SK-N-SH (cell line): ENCODE data around the gene KRT40. TPM values are rescaled to one million over a fixed set of nuclear protein-coding genes. Genes with fewer than 3 reads are reported as not detected.

Experiments used
- CTCF ChIA-PET: fragments of 300-600, 350-600 bp; formaldehyde crosslinking; extraction: SDS; loops from one replicate; lab custom pipeline; 2021; lab: Yijun Ruan, JAX
- POLR2A ChIA-PET: fragments of 350-600 bp; sonication (Branson Sonifier 250); formaldehyde crosslinking; extraction: SDS; loops from one replicate; lab custom pipeline; 2020; ENCODE audit warnings: antibody characterized with exemption, inconsistent platforms; lab: Yijun Ruan, JAX
- DNase-seq: peaks from one replicate; pipeline ENCODE4 v3.0.0; 2012
- H2AFZ ChIP-seq: fragments of 200-600 bp; sonication (generic); 2 replicates; pipeline ENCODE4 v1.8.1; 2016; ENCODE audit warnings: antibody characterized with exemption, mild to moderate bottlenecking, low read depth
- H3F3A ChIP-seq: fragments of 200-600 bp; sonication (generic); replicated peaks from 2 replicates; pipeline ENCODE3; 2016; ENCODE audit warnings: antibody characterized with exemption, mild to moderate bottlenecking; ENCODE audit not compliant: insufficient read depth
- H3K27ac ChIP-seq, 2 experiments: fragments of 200-500 bp in 1 of 2; fragments of 200-600 bp in 1 of 2; sonication (Bioruptor generic) in 1 of 2; sonication (generic), shearing (Covaris generic) in 1 of 2; 2 replicates each; pipeline versions ENCODE4 v1.5.1 to v1.6.1; 2014 to 2016; ENCODE audit warnings: low read depth in 2 of 2, inconsistent platforms in 1 of 2, low read length in 1 of 2, mild to moderate bottlenecking in 1 of 2, mixed read lengths in 1 of 2
- H3K27me3 ChIP-seq: fragments of 200-600 bp; sonication (generic), shearing (Covaris generic); 2 replicates; pipeline ENCODE4 v1.6.1; 2016; ENCODE audit warnings: mixed run types; ENCODE audit not compliant: insufficient read depth
- H3K36me3 ChIP-seq, 2 experiments: fragments of 200-500 bp in 1 of 2; fragments of 200-600 bp in 1 of 2; sonication (Bioruptor generic) in 1 of 2; sonication (generic) in 1 of 2; replicated peaks in 1 of 2; 2 replicates each; pipeline versions ENCODE3 to v1.5.1; 2014 to 2016; ENCODE audit warnings: low read length in 1 of 2, mild to moderate bottlenecking in 1 of 2; ENCODE audit not compliant: insufficient read depth in 2 of 2, control insufficient read depth in 1 of 2
- H3K4me1 ChIP-seq, 2 experiments: fragments of 200-500 bp in 1 of 2; fragments of 200-600 bp in 1 of 2; sonication (Bioruptor generic) in 1 of 2; sonication (generic), shearing (Covaris generic) in 1 of 2; 2 replicates each; pipeline versions ENCODE4 v1.5.1 to v1.6.1; 2014 to 2016; ENCODE audit warnings: low read depth in 1 of 2, low read length in 1 of 2, mixed run types in 1 of 2; ENCODE audit not compliant: insufficient read depth in 2 of 2, control insufficient read depth in 1 of 2
- H3K4me2 ChIP-seq: fragments of 200-600 bp; sonication (generic), shearing (Covaris generic); 2 replicates; pipeline ENCODE4 v1.6.1; 2017; ENCODE audit warnings: mixed run types
- H3K4me3 ChIP-seq, 2 experiments: fragments of 200-500 bp in 1 of 2; fragments of 200-600 bp in 1 of 2; sonication (Bioruptor generic) in 1 of 2; sonication (generic), shearing (Covaris generic) in 1 of 2; 2 replicates each; pipeline versions ENCODE4 v1.5.1 to v1.8.1; 2014 to 2016; ENCODE audit warnings: low read depth in 2 of 2, inconsistent platforms in 1 of 2, low read length in 1 of 2, mild to moderate bottlenecking in 1 of 2, mixed read lengths in 1 of 2, moderate library complexity in 1 of 2
- H3K79me2 ChIP-seq: fragments of 200-600 bp; sonication (generic); 2 replicates; pipeline ENCODE4 v1.8.1; 2017; ENCODE audit warnings: mild to moderate bottlenecking; ENCODE audit not compliant: insufficient read depth
- H3K9ac ChIP-seq: fragments of 200-600 bp; sonication (generic); 2 replicates; pipeline ENCODE4 v1.6.1; 2017; ENCODE audit warnings: mixed run types
- H3K9me2 ChIP-seq: fragments of 200-600 bp; sonication (generic); 2 replicates; pipeline ENCODE4 v1.6.1; 2017; ENCODE audit warnings: mixed run types
- H3K9me3 ChIP-seq: fragments of 200-600 bp; sonication (generic); 2 replicates; pipeline ENCODE4 v1.6.1; 2017; ENCODE audit warnings: mixed run types, mild to moderate bottlenecking, moderate library complexity
- H4K20me1 ChIP-seq: fragments of 200-600 bp; sonication (generic); 2 replicates; pipeline ENCODE4 v1.6.1; 2017; ENCODE audit warnings: mild to moderate bottlenecking, mixed run types; ENCODE audit not compliant: insufficient read depth
- CTCF ChIP-seq: fragments of 200-600 bp; sonication (generic); IDR thresholded peaks from 2 replicates; pipeline ENCODE4 v1.6.1; 2017; ENCODE audit warnings: antibody characterized with exemption, mild to moderate bottlenecking, moderate library complexity
- EZH2phosphoT487 ChIP-seq: fragments of 200-600 bp; sonication (generic); IDR thresholded peaks from 2 replicates; pipeline ENCODE4 v1.6.1; 2017; ENCODE audit warnings: low read depth, mixed run types, mild to moderate bottlenecking, antibody characterized with exemption, moderate library complexity, borderline replicate concordance
- GABPA ChIP-seq: IDR thresholded peaks from 2 replicates; pipeline ENCODE4 v1.4.0; 2012; ENCODE audit warnings: low read depth, mild to moderate bottlenecking
- GATA2 ChIP-seq: sonication (generic); formaldehyde crosslinking; IDR thresholded peaks from 2 replicates; pipeline ENCODE4 v1.5.0; 2020; ENCODE audit warnings: mild to moderate bottlenecking, missing genetic modification reagents
- JUND ChIP-seq: IDR thresholded peaks from 2 replicates; pipeline ENCODE4 v1.4.0; 2012
- PBX3 ChIP-seq: IDR thresholded peaks from 2 replicates; pipeline ENCODE4; 2012
- RAD21 ChIP-seq: IDR thresholded peaks from 2 replicates; pipeline ENCODE4 v1.6.1; 2012; ENCODE audit warnings: mild to moderate bottlenecking, low read length
- USF1 ChIP-seq: IDR thresholded peaks from 2 replicates; pipeline ENCODE4 v1.4.0; 2012; ENCODE audit warnings: low read depth, borderline replicate concordance
- WGBS: methylation state at CpG from one replicate; pipeline ENCODE4 v1.1.6; 2017; ENCODE audit warnings: low lambda C conversion rate; 5-methylcytosine and 5-hydroxymethylcytosine counted together
- polyA plus RNA-seq, 3 experiments: library from polyadenylated mRNA; depleted of rRNA; stranded (reverse); fragments of >200 nt; gene quantifications; 2 replicates each; pipeline ENCODE4 v1.2.3, GENCODE V29; 2012

KRT40 gene
- polyA plus RNA-seq, 1 of the 3 experiments (the other 2 are of a cell fraction): not detected

GRCh38 chr17:40956401-40957254, 27.5 kb downstream of the KRT40 start:
- Histone ChIP-seq H3K4me1 (peaks cover 0 to 5% of the 10 kb centered on the region in 2 experiments; a peak in 1 of 4 replicates), H3K4me3 (no peak overlapping the region), H4K20me1 (no peaks in the 10 kb centered on the region), H3F3A (no peaks in the 10 kb centered on the region), H3K9me3 (no peaks in the 10 kb centered on the region), H3K27ac (no peak overlapping the region), H3K36me3 (no peaks in the 10 kb centered on the region), H3K4me2 (peak overlapping the region; percentile 23), H3K9me2 (no peaks in the 10 kb centered on the region), H3K27me3 (no peaks in the 10 kb centered on the region; the same call in 1 of the 2 replicates), H2AFZ (no peak overlapping the region), H3K9ac (no peak overlapping the region), H3K79me2 (no peaks in the 10 kb centered on the region)
- ChIA-PET POLR2A (interaction anchor here (1.0 kb wide), 1 partner anchor 662 kb away, joined by 3 read pairs; no protein-coding TSS in a partner anchor), CTCF (interaction anchor here (1.2 to 1.5 kb wide), 2 partner anchors 22 to 706 kb away, joined by 3 read pairs; no protein-coding TSS in a partner anchor)
- no peak for DNase-seq
- WGBS: 21% methylated on average over 8 of the region's 8 CpGs
- TF ChIP-seq RAD21 (no peak), JUND (peak; percentile 22; the same call in 1 of the 2 replicates), CTCF (no peak), PBX3 (peak; percentile 35; the same call in 1 of the 2 replicates), EZH2phosphoT487 (no peak), GATA2 (CRISPR knock-in tag) (no peak)

- DNase-seq: no peak
- no peaks in the 10 kb centered on the region for H3K79me2 ChIP-seq
- peaks cover 12% of the 10 kb centered on the region; the same call in 1 of the 2 replicates for H3K27me3 ChIP-seq
- ChIA-PET POLR2A (no interaction called here), CTCF (interaction anchor here (1.0 kb wide), 1 partner anchor 709 kb away, joined by 3 read pairs; no protein-coding TSS in a partner anchor)
- no peaks in the 10 kb centered on the region for H3F3A ChIP-seq
- H3K9me2 ChIP-seq: no peaks in the 10 kb centered on the region
- no peak overlapping the region for H3K9ac ChIP-seq
- no peaks in the 10 kb centered on the region for H3K36me3 ChIP-seq
- 5% methylated on average over 2 of the region's 2 CpGs for WGBS
- H4K20me1 ChIP-seq: no peaks in the 10 kb centered on the region
- no peak overlapping the region for H2AFZ ChIP-seq
- H3K9me3 ChIP-seq: no peaks in the 10 kb centered on the region
- TF ChIP-seq USF1: no peak
- TF ChIP-seq GABPA: no peak
- TF ChIP-seq, all 33 proteins: peak for 0
- Histone ChIP-seq H3K4me2 (no peak overlapping the region), H3K4me3 (no peak overlapping the region), H3K4me1 (peaks cover 0 to 5% of the 10 kb centered on the region in 2 experiments; a peak in 1 of 4 replicates), H3K27ac (no peak overlapping the region)
Measured at GRCh38 chr17:40953881-40954280, 30.2 kb downstream of the KRT40 start.
